Activated T-helper 1 cell treated with Interleukin-2 at 50 U/mL for 16 hours (primary cell): Measurements from ENCODE around the gene SUSD5.
"Not testable (repeated sequence)": the region's sequence is repeated elsewhere in the genome, so short reads cannot be mapped to it uniquely, and the experiment has no call there.

Experiments
- DNase-seq: peaks from one replicate; pipeline ENCODE4 v3.0.0-alpha.2; 2020; ENCODE audit warnings: low read depth

Gene SUSD5

DNA sequence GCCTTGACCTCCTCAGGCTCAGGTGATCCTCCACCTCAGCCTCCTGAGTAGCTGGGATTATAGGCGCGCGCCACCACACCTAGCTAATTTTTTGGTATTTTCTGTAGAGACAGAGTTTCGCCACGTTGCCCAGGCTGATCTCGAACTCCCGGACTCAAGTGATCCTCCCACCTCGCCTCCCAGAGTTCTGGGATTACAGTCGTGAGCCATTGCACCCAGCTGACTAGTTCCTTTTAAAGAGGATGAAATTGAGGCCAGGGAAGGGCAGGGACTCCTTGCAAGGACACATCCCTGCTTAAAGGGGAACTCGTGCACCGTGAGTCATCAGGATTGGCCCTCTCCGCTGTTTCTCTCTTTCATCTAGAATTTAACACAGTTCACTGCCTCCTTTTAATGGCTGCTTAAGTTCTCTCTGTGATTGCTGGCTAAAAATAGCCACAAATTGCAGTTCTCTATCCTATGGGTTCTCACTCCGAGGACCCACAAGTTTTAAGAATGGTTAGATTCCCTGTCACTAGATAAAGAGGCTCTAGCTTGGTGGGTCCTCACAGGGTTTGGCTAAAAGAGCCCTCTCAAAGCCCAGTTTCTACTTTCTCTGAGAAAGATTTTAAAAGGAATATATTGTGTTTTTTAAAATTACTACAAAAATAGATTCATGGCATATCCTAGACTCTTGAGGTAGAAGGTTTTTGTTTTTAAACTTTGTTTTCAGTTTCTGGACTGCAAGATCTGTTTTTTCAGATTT, 103.4 kb downstream of the SUSD5 start:
- DNase-seq: no peak

DNA sequence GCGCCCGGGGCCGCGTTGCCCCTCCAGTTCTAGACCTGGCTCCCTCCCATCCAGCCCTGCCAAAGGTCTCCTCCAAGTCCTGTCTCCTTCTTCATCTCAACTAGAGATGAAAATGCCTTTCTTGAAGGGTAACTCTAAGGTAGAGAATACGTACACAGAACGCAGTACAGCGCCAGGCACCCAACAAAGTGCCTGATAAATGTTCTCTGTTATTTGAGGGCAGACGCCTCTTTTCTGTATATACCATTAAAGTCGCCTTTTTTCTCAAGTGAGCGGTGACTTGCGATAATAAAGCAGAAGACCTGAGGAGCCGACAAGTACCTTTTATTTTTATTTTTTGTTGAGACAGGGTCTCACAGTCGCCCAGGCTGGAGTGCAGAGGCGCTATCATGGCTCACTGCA, 104.0 kb downstream of the SUSD5 start:
- no peak for DNase-seq

GRCh38 chr3:33113772-33114621, 104.6 kb downstream of the SUSD5 start, which contains the start of gene CRTAP:
Gene CRTAP, plus strand, starts transcription at chr3:33114014. Its CDS starts 64 bp downstream, at chr3:33114078.
- peak; percentile 82 for DNase-seq

GRCh38 chr3:33111581-33111980, 107.0 kb downstream of the SUSD5 start:
- no peak for DNase-seq

GRCh38 chr3:33106854-33107253, 111.8 kb downstream of the SUSD5 start:
- not testable (repeated sequence) for DNase-seq

DNA sequence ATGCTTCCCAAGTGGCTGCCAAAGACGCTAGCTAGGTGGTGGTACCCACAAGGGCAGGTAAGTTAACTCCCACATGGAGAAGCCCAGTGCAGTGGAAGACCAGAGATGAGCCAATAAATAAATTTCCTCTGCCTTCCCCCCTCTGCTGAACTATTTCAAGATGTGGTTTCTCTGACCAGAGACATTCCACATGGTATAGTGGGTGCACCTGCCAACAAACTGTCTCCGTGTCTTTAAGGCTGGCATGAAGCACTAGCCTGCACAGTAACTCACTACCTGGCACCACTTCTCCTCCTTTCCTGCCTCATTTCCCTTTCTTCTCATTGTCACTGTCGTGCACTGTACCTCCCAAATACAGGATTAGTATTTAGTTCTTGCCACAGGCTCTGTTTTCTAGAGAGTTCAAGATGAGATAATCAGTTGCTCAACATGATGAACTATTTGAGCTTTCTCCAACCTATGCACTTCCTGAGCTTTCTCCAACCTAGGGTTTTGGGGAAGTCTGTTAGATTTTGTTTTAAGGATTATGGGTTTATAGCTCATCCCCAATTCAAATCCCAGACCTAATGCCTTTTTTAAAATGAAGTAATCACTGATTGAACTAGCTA, 113.2 kb downstream of the SUSD5 start:
- DNase-seq: no peak

DNA sequence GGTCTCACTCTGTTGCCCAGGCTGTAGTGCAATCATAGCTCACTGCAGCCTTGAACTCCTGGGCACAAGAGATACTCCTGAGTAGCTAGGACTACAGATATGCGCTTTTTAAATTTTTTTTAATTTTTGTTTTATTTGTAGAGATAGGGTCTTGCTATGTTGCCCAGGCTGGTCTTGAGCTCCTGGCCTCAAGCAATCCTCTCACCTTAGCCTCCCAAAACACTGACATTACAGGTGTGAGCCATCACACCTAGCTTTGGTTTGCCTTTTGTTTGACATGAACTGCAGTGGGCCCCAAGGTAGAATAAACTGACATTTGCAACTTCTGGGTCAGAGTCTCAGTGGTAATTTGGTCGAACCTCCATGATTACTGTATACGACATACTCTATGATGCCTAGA, 113.8 kb downstream of the SUSD5 start:
- DNase-seq: no peak

- DNase-seq: no peak
These were observed 115.1 kb downstream of the SUSD5 start for GRCh38 chr3:33103480-33103879.

DNA sequence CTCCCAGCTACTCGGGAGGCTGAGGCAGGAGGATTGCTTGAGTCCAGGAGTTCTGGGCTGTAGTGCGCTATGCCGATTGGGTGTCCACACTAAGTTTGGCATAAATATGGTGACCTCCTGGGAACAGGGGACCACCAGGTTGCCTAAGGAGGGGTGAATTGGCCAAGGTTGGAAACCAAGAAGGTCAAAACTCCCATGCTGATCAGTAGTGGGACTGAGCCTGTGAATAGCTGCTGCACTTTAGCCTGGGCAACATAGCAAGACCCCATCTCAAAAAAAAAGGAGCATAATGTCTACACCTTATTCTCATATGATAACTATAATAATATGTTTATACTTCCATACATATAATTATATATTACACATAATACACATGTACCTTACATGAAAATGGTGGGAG, 115.6 kb downstream of the SUSD5 start:
- no peak for DNase-seq

DNA sequence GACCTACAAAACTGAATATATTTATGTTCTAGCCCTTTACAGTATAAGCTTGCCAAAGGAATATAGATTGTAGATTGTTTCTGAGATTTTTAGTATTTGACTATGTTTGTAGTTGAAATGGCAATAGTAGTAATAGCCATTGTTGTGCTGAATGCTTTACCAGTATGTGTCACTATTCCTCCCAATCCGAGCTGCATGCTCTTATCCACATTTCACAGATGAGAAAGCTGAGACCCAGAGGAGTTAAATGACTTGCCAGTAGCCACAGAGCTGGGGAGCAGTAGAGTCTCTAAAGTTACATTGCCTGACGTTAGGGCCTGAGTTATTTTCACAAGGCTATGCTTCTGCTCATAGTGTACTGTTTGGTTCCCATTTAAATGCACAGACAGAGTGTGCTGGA, 118.4 kb downstream of the SUSD5 start:
- no peak for DNase-seq
